Endothelial cell of umbilical vein (primary cell): ENCODE results near the gene TGFA. TPM values are rescaled to one million over a fixed set of nuclear protein-coding genes. Genes with fewer than 3 reads are reported as not detected.

Experiments used
- BruUV-seq: library from RNA; stranded (reverse); fragments of 400-500 nt; replicated peaks from 2 replicates; lab custom pipeline; 2021; lab: Mats Ljungman, UMichigan
- CTCF ChIA-PET: fragments of 300-600, 350-600 bp; sonication (Branson Sonifier 250); formaldehyde crosslinking; loops from one replicate; lab custom pipeline; 2021; ENCODE audit warnings: antibody characterized with exemption, inconsistent platforms; lab: Charles Lee
- POLR2A ChIA-PET: fragments of 300-600, 350-600 bp; sonication (Branson Sonifier 250); formaldehyde crosslinking; loops from one replicate; lab custom pipeline; 2021; ENCODE audit warnings: antibody characterized with exemption, inconsistent platforms; lab: Charles Lee
- DNase-seq: peaks from one replicate; pipeline ENCODE4 v3.0.0-alpha.2; 2011; ENCODE audit warnings: low read depth, low spot score
- FAIRE-seq: peaks from 2 replicates; lab custom pipeline; 2011; peaks lifted over from hg19 to GRCh38; lab: Jason Lieb, UNC
- H2AFZ ChIP-seq: 2 replicates; pipeline ENCODE4 v1.6.0; 2012; ENCODE audit warnings: low read depth, low read length, control low read depth, inconsistent platforms
- H3K27ac ChIP-seq: 2 replicates; pipeline ENCODE4 v1.5.1; 2011; ENCODE audit warnings: low read depth, mild to moderate bottlenecking, control low read depth, low read length, moderate library complexity; ENCODE audit not compliant: insufficient read depth
- H3K27me3 ChIP-seq, 2 experiments: 2 replicates each; pipeline versions ENCODE4 v1.6.0 to v1.6.1; 2011; ENCODE audit warnings: low read length in 2 of 2, mixed read lengths in 1 of 2; ENCODE audit not compliant: control insufficient read depth in 2 of 2, insufficient read depth in 2 of 2
- H3K36me3 ChIP-seq, 2 experiments: 2 replicates in 1 of 2; 3 replicates in 1 of 2; pipeline ENCODE4 v1.5.1; 2011; ENCODE audit warnings: low read length in 2 of 2, mild to moderate bottlenecking in 1 of 2, moderate library complexity in 1 of 2; ENCODE audit not compliant: control insufficient read depth in 2 of 2, insufficient read depth in 2 of 2; ENCODE audit errors: extremely low read depth in 1 of 2
- H3K4me1 ChIP-seq: 3 replicates; pipeline ENCODE4 v1.5.1; 2011; ENCODE audit warnings: mild to moderate bottlenecking, low read length; ENCODE audit not compliant: control insufficient read depth, insufficient read depth; ENCODE audit errors: extremely low read depth
- H3K4me2 ChIP-seq: 2 replicates; pipeline ENCODE4 v1.6.1; 2011; ENCODE audit warnings: low read length, control low read depth, mixed read lengths; ENCODE audit not compliant: insufficient read depth
- H3K4me3 ChIP-seq, 3 experiments: fragments of 200-600 bp in 1 of 3; sonication (generic), shearing (Covaris generic) in 1 of 3; replicated peaks in 1 of 3; 2 replicates each; pipeline ENCODE4 v1.5.1; 2011 to 2016; ENCODE audit warnings: control low read depth in 3 of 3, low read length in 3 of 3, mild to moderate bottlenecking in 2 of 3, inconsistent platforms in 1 of 3, low read depth in 1 of 3, moderate library complexity in 1 of 3; ENCODE audit not compliant: insufficient read depth in 1 of 3
- H3K79me2 ChIP-seq: 2 replicates; pipeline ENCODE4 v1.6.0; 2012; ENCODE audit warnings: low read length, inconsistent platforms; ENCODE audit not compliant: control insufficient read depth, insufficient read depth
- H3K9ac ChIP-seq: replicated peaks from 2 replicates; pipeline ENCODE3; 2011; ENCODE audit warnings: low read length, control low read depth; ENCODE audit not compliant: insufficient read depth; ENCODE audit errors: extremely low read depth
- H3K9me1 ChIP-seq: replicated peaks from 3 replicates; pipeline ENCODE4 v1.6.0; 2011; ENCODE audit warnings: mild to moderate bottlenecking, low read length; ENCODE audit not compliant: control insufficient read depth, insufficient read depth; ENCODE audit errors: extremely low read depth
- H3K9me3 ChIP-seq: replicated peaks from 2 replicates; pipeline ENCODE4 v1.5.1; 2012; ENCODE audit warnings: low read length, inconsistent platforms; ENCODE audit not compliant: control insufficient read depth, insufficient read depth
- H4K20me1 ChIP-seq: replicated peaks from 2 replicates; pipeline ENCODE3; 2011; ENCODE audit warnings: mild to moderate bottlenecking, low read length; ENCODE audit not compliant: control insufficient read depth, insufficient read depth; ENCODE audit errors: extremely low read depth
- EZH2 ChIP-seq: IDR thresholded peaks from 2 replicates; pipeline ENCODE4 v1.6.1; 2012; ENCODE audit warnings: borderline replicate concordance, low read depth, mild to moderate bottlenecking, moderate library complexity, low read length, inconsistent platforms; ENCODE audit not compliant: severe bottlenecking
- FOS ChIP-seq: IDR thresholded peaks from 2 replicates; pipeline ENCODE4 v1.6.1; 2011; ENCODE audit warnings: mild to moderate bottlenecking, low read length, moderate library complexity, borderline replicate concordance; ENCODE audit not compliant: insufficient read depth
- GATA2 ChIP-seq: IDR thresholded peaks from 2 replicates; pipeline ENCODE4 v1.7.0; 2011; ENCODE audit warnings: low read depth, mild to moderate bottlenecking, moderate library complexity, mixed read lengths, low read length; ENCODE audit not compliant: insufficient read length, insufficient read depth
- JUN ChIP-seq: IDR thresholded peaks from 2 replicates; pipeline ENCODE4 v1.6.1; 2011; ENCODE audit warnings: borderline replicate concordance, low read depth; ENCODE audit not compliant: insufficient read length, insufficient read depth
- MYC ChIP-seq: IDR thresholded peaks from one replicate; pipeline ENCODE4 v1.6.1; 2011; ENCODE audit warnings: mild to moderate bottlenecking, low read depth, low read length
- POLR2A ChIP-seq: IDR thresholded peaks from 2 replicates; pipeline ENCODE4 v1.6.1; 2012; ENCODE audit warnings: low read depth, mild to moderate bottlenecking, control low read depth, low read length
- POLR2AphosphoS5 ChIP-seq: IDR thresholded peaks from 2 replicates; pipeline ENCODE4 v1.6.1; 2012; ENCODE audit warnings: low read depth, mild to moderate bottlenecking, control low read depth, low read length, moderate library complexity; ENCODE audit not compliant: insufficient read depth
- dilution Hi-C: fragments of 300-500 bp; cut with MboI; formaldehyde crosslinking; loops from one replicate; pipeline ENCODE4 v1.15.0; 2019; ENCODE audit warnings: low sequenced_read_pairs; ENCODE audit not compliant: extremely low pct_ligation_motif_present
- intact Hi-C: fragments of 100-400 bp; cut with micrococcal nuclease; formaldehyde crosslinking; loops from one replicate; pipeline ENCODE4 v1.10.0; 2022
- polyA plus RNA-seq, 4 experiments: library from polyadenylated mRNA; depleted of rRNA in 3 of 4; stranded (reverse) in 3 of 4; unstranded in 1 of 4; fragments of >200 nt; gene quantifications; 2 replicates each; pipeline versions ENCODE4 v1.2.1 to v1.2.3, GENCODE V29; 2011 to 2012; ENCODE audit warnings: missing spikeins in 1 of 4
- total RNA-seq: library from RNA; stranded (reverse); gene quantifications from 2 replicates; pipeline ENCODE4 v1.2.3, GENCODE V29; 2021
- TF ChIP-seq, protein P1 (sequence below), 2 donors: IDR thresholded peaks; 1 replicate in 1 of 2; 2 replicates in 1 of 2; pipeline ENCODE4 v1.5.1; 2011; ENCODE audit warnings: low read length in 2 of 2, mild to moderate bottlenecking in 2 of 2, moderate library complexity in 2 of 2, control low read depth in 1 of 2, inconsistent platforms in 1 of 2, low read depth in 1 of 2; ENCODE audit not compliant: insufficient read depth in 1 of 2; ENCODE audit errors: extremely low read depth in 1 of 2
- TF ChIP-seq, protein P2 (sequence below): IDR thresholded peaks from 2 replicates; pipeline ENCODE4 v1.6.1; 2011; ENCODE audit not compliant: insufficient read depth, insufficient read length

TGFA gene
- total and polyA plus RNA-seq, 2 donors (not counting 3 experiments of a cell fraction or from before 2014, with no cell fraction given), result 0.22 to 0.32 TPM

DNA sequence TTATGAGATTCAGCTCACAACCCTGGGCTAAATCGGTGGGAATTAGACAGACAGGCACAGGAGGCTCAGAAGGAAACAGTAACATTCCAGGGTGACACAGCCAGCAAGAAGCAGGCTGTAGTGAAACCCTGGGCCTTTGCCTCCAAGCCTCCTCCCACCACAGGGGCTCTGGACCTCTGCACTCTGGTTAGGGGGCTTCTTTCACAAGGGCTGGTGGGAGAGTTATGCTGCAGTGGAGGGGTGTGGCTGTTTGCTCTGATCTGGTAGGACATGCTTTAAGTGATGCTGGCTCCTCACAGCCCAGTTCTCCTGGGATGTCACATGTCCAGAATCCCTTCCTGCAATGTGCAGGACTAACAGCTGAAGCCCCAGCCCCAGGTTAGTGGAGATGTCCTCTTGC lies 109.9 kb downstream of the TGFA start:
- Histone ChIP-seq H3K9ac (no peak overlapping the region), H3K27ac (no peak overlapping the region), H3K9me3 (no peaks in the 10 kb centered on the region), H3K36me3 (no peaks in the 10 kb centered on the region), H2AFZ (no peak overlapping the region), H4K20me1 (no peaks in the 10 kb centered on the region), H3K4me3 (no peak overlapping the region), H3K4me1 (no peaks in the 10 kb centered on the region), H3K4me2 (no peak overlapping the region), H3K79me2 (no peaks in the 10 kb centered on the region), H3K9me1 (no peaks in the 10 kb centered on the region), H3K27me3 (peaks cover 5 to 8% of the 10 kb centered on the region in 2 experiments)
- no peak for DNase-seq
- ChIA-PET POLR2A (no interaction called here), CTCF (no interaction called here)
- no TSS peak for BruUV-seq
- intact Hi-C loops, result loop anchor here (10.0 kb wide), 1 partner anchor 99 kb away; no protein-coding TSS in a partner anchor
- dilution Hi-C loops, result no loop called here
- TF ChIP-seq POLR2A, result no peak
- no peak for TF ChIP-seq POLR2AphosphoS5
- TF ChIP-seq, protein P1, sequence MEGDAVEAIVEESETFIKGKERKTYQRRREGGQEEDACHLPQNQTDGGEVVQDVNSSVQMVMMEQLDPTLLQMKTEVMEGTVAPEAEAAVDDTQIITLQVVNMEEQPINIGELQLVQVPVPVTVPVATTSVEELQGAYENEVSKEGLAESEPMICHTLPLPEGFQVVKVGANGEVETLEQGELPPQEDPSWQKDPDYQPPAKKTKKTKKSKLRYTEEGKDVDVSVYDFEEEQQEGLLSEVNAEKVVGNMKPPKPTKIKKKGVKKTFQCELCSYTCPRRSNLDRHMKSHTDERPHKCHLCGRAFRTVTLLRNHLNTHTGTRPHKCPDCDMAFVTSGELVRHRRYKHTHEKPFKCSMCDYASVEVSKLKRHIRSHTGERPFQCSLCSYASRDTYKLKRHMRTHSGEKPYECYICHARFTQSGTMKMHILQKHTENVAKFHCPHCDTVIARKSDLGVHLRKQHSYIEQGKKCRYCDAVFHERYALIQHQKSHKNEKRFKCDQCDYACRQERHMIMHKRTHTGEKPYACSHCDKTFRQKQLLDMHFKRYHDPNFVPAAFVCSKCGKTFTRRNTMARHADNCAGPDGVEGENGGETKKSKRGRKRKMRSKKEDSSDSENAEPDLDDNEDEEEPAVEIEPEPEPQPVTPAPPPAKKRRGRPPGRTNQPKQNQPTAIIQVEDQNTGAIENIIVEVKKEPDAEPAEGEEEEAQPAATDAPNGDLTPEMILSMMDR (IDR thresholded peaks at IDR 0.05; ENCODE audit: extremely low read depth in 1 of 2, insufficient read depth in 1 of 2, low read depth in 1 of 2, low read length in 2 of 2), result no peak
- no peak for TF ChIP-seq FOS
- TF ChIP-seq MYC, result no peak
- TF ChIP-seq GATA2, result no peak
- TF ChIP-seq EZH2, result no peak
- TF ChIP-seq JUN, result no peak
- TF ChIP-seq, protein P2, sequence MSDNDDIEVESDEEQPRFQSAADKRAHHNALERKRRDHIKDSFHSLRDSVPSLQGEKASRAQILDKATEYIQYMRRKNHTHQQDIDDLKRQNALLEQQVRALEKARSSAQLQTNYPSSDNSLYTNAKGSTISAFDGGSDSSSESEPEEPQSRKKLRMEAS, result no peak
- no peak for FAIRE-seq
